Esophagus muscularis mucosa (tissue), 4 donors: Measurements from ENCODE around the gene VGLL4.

Source experiments
- CTCF ChIP-seq, 3 experiments: fragments of 200-600 bp in 2 of 3; fragments of 450-650 bp in 1 of 3; sonication (generic) in 2 of 3; IDR thresholded peaks; one replicate each; pipeline ENCODE4 v1.5.1; 2017 to 2019; ENCODE audit warnings: antibody characterized with exemption in 3 of 3, mild to moderate bottlenecking in 2 of 3, moderate library complexity in 1 of 3
- EP300 ChIP-seq: sonication (generic); formaldehyde crosslinking; IDR thresholded peaks from one replicate; pipeline ENCODE4 v1.6.1; 2017; ENCODE audit warnings: antibody characterized with exemption
- POLR2A ChIP-seq: fragments of 450-650 bp; IDR thresholded peaks from one replicate; pipeline ENCODE4 v1.6.1; 2017; ENCODE audit warnings: antibody characterized with exemption, moderate library complexity, mild to moderate bottlenecking, low read depth
- POLR2AphosphoS5 ChIP-seq, 2 donors: sonication (generic); formaldehyde crosslinking; IDR thresholded peaks; one replicate each; pipeline ENCODE4 v1.6.1; 2017; ENCODE audit warnings: antibody characterized with exemption in 2 of 2

- TF ChIP-seq CTCF (IDR thresholded peaks at IDR 0.05) = no peak
- TF ChIP-seq POLR2A = no peak
- TF ChIP-seq EP300 = peak; percentile 50
- peak; percentile 91 to 92 for TF ChIP-seq POLR2AphosphoS5 (IDR thresholded peaks at IDR 0.05)
Observed at GRCh38 chr3:11600501-11601282, 43.0 kb downstream of the VGLL4 start.
